Measurements from ENCODE around the gene CELF2.

DNA sequence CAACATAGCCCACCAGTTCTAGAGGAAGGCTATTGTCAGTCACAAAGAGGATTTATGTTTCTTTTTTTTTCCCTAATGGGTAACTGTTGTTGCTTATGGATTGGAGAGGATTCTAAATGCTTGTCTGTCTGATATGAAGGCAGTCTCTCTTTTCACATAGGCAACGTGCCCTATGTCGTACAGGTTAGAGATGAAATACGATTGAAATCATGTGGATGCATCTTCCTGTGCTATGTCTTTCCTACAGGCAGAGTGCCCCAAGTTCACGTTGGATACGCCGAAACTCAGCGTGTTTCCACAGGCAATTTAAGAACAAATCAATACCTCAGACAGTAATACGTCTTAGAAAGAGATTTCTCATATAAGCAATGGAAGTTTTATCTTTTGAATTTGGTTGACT is 93.8 kb downstream of the CELF2 start:
- TF ChIP-seq, protein P1, sequence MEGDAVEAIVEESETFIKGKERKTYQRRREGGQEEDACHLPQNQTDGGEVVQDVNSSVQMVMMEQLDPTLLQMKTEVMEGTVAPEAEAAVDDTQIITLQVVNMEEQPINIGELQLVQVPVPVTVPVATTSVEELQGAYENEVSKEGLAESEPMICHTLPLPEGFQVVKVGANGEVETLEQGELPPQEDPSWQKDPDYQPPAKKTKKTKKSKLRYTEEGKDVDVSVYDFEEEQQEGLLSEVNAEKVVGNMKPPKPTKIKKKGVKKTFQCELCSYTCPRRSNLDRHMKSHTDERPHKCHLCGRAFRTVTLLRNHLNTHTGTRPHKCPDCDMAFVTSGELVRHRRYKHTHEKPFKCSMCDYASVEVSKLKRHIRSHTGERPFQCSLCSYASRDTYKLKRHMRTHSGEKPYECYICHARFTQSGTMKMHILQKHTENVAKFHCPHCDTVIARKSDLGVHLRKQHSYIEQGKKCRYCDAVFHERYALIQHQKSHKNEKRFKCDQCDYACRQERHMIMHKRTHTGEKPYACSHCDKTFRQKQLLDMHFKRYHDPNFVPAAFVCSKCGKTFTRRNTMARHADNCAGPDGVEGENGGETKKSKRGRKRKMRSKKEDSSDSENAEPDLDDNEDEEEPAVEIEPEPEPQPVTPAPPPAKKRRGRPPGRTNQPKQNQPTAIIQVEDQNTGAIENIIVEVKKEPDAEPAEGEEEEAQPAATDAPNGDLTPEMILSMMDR (IDR thresholded peaks at IDR 0.05), result no peak
- no peak for TF ChIP-seq EZH2phosphoT487 (IDR thresholded peaks at IDR 0.05)
